Thoracic aorta (tissue), 2 donors: ENCODE data around the gene CENPP. TPM values are rescaled to one million over a fixed set of nuclear protein-coding genes. Genes with fewer than 3 reads are reported as not detected.

Experiments
- ATAC-seq: fragments of 150-250 bp; one replicate; pipeline ENCODE4 v1.8.0; 2017; ENCODE audit warnings: low read depth; ENCODE audit not compliant: insufficient number of reproducible peaks, low FRiP score
- DNase-seq: peaks from one replicate; pipeline ENCODE4 v3.0.0-alpha.2; 2020; ENCODE audit warnings: low spot score
- H3K27ac ChIP-seq, 2 donors: fragments of 200-600 bp; sonication (generic); 1 replicate in 1 of 2; 2 replicates in 1 of 2; pipeline ENCODE4 v1.5.1; 2016; ENCODE audit warnings: mild to moderate bottlenecking in 2 of 2, moderate library complexity in 2 of 2
- H3K27me3 ChIP-seq: fragments of 200-600 bp; sonication (generic); replicated peaks from 2 replicates; pipeline ENCODE4 v1.6.0; 2016; ENCODE audit warnings: mild to moderate bottlenecking; ENCODE audit not compliant: insufficient read depth
- H3K36me3 ChIP-seq: fragments of 200-600 bp; sonication (generic); one replicate; pipeline ENCODE4 v1.5.1; 2016
- H3K4me1 ChIP-seq, 2 donors: fragments of 200-600 bp; sonication (generic); 1 replicate in 1 of 2; 2 replicates in 1 of 2; pipeline versions ENCODE4 v1.5.1 to v1.6.0; 2016; ENCODE audit warnings: low read depth in 2 of 2, mild to moderate bottlenecking in 1 of 2; ENCODE audit not compliant: control insufficient read depth in 1 of 2
- H3K4me3 ChIP-seq: fragments of 200-600 bp; sonication (generic); 2 replicates; pipeline ENCODE4 v1.5.1; 2016; ENCODE audit warnings: mild to moderate bottlenecking
- H3K9me3 ChIP-seq: fragments of 200-600 bp; sonication (generic); 2 replicates; pipeline ENCODE4 v1.5.1; 2016
- total RNA-seq, 2 donors: library from RNA; depleted of rRNA; stranded (reverse); fragments of >200 nt; gene quantifications; one replicate each; pipeline versions ENCODE4 v1.1.0 to v1.2.3, GENCODE V29; 2016
- TF ChIP-seq, protein P1 (sequence below): fragments of 200-600 bp; sonication (generic); IDR thresholded peaks from one replicate; pipeline ENCODE4 v1.5.1; 2019; ENCODE audit warnings: antibody characterized with exemption

The CENPP gene
- total RNA-seq, 2 donors from 2014 or later, result 3.8 to 13.6 TPM

GRCh38 chr9:92514635-92515034 is 188.9 kb downstream of the CENPP start:
- no peak overlapping the region for H3K4me3 ChIP-seq
- ATAC-seq, result no peak
- DNase-seq, result no peak
- no peak overlapping the region for H3K27ac ChIP-seq
- peaks cover 15 to 35% of the 10 kb centered on the region in 2 donors for H3K4me1 ChIP-seq
- no peaks in the 10 kb centered on the region for H3K9me3 ChIP-seq
- TF ChIP-seq, protein P1, sequence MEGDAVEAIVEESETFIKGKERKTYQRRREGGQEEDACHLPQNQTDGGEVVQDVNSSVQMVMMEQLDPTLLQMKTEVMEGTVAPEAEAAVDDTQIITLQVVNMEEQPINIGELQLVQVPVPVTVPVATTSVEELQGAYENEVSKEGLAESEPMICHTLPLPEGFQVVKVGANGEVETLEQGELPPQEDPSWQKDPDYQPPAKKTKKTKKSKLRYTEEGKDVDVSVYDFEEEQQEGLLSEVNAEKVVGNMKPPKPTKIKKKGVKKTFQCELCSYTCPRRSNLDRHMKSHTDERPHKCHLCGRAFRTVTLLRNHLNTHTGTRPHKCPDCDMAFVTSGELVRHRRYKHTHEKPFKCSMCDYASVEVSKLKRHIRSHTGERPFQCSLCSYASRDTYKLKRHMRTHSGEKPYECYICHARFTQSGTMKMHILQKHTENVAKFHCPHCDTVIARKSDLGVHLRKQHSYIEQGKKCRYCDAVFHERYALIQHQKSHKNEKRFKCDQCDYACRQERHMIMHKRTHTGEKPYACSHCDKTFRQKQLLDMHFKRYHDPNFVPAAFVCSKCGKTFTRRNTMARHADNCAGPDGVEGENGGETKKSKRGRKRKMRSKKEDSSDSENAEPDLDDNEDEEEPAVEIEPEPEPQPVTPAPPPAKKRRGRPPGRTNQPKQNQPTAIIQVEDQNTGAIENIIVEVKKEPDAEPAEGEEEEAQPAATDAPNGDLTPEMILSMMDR, result no peak
- no peaks in the 10 kb centered on the region for H3K27me3 ChIP-seq
- no peaks in the 10 kb centered on the region for H3K36me3 ChIP-seq

DNA sequence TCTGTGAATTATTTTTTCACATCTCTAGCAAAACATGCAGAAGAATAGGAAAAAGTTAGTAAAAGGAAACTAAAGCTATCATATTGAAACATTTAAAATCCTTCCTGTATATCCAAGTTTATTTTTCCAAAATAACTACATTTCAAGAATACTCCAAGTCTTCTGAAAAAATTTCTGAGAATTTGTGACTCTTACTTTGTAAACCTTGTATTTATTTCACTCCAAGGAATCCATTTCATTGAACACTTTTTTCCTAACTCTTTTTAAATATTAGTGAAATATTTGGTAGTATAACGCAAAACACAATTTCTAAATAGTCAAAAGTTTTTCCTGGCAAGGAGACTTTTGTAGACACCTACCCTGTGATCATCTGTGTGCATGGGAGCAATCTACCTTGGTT is 190.8 kb downstream of the CENPP start:
- Histone ChIP-seq H3K27ac (no peak overlapping the region), H3K27me3 (no peaks in the 10 kb centered on the region), H3K9me3 (no peaks in the 10 kb centered on the region), H3K4me3 (no peak overlapping the region), H3K4me1 (peaks cover 15 to 34% of the 10 kb centered on the region in 2 donors), H3K36me3 (no peaks in the 10 kb centered on the region)
- TF ChIP-seq, protein P1, result no peak
- ATAC-seq (no peak), DNase-seq (no peak)

- no peaks in the 10 kb centered on the region for H3K9me3 ChIP-seq
- TF ChIP-seq, protein P1, result no peak
- H3K27ac ChIP-seq, result no peak overlapping the region
- no peak overlapping the region for H3K4me3 ChIP-seq
- no peaks in the 10 kb centered on the region for H3K36me3 ChIP-seq
- ATAC-seq, result no peak
- no peak for DNase-seq
- no peaks in the 10 kb centered on the region for H3K27me3 ChIP-seq
- H3K4me1 ChIP-seq, result peaks cover 15 to 28% of the 10 kb centered on the region in 2 donors
Measured at GRCh38 chr9:92517046-92517445, 191.3 kb downstream of the CENPP start.

- H3K27me3 ChIP-seq, result no peaks in the 10 kb centered on the region
- TF ChIP-seq, protein P1, result no peak
- peaks cover 5 to 17% of the 10 kb centered on the region in 2 donors for H3K4me1 ChIP-seq
- no peak overlapping the region for H3K27ac ChIP-seq
- H3K9me3 ChIP-seq, result no peaks in the 10 kb centered on the region
- DNase-seq (no peak), ATAC-seq (no peak)
- H3K4me3 ChIP-seq, result no peak overlapping the region
- no peaks in the 10 kb centered on the region for H3K36me3 ChIP-seq
Measured at GRCh38 chr9:92518199-92518598, 192.4 kb downstream of the CENPP start.

DNA sequence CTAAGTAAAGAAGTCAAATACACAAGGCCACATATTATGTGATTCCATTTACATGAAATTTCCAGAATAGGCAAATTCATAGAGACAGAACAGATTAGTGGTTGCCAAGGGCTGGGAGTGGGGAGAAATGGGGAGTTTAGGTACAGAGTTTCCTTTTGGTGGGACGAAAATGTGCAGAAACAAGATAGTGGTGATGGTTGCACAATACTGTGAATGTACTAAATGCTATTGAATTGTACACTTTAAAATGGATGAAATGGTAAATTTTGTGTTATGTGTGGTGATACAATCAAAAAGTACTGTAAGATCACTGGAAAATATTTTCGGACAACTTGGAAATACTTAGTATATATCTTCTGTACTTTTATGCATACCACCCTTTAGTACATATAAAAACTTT is 195.1 kb downstream of the CENPP start:
- DNase-seq (no peak), ATAC-seq (no peak)
- Histone ChIP-seq H3K9me3 (no peaks in the 10 kb centered on the region), H3K36me3 (no peaks in the 10 kb centered on the region), H3K27ac (no peak overlapping the region), H3K4me3 (no peak overlapping the region), H3K4me1 (peaks cover 0 to 12% of the 10 kb centered on the region in 2 donors), H3K27me3 (no peaks in the 10 kb centered on the region)
- TF ChIP-seq, protein P1, result no peak
